Measurements from ENCODE around the gene IFNK.

GRCh38 chr9:27485158-27485557 lies 38.9 kb upstream of the IFNK start:
- TF ChIP-seq CTCF (IDR thresholded peaks at IDR 0.05; ENCODE audit: low read depth, low read length, poor library complexity, severe bottlenecking): no peak
- TF ChIP-seq EZH2phosphoT487 (IDR thresholded peaks at IDR 0.05; ENCODE audit: borderline replicate concordance, low read length): no peak

Measured in DOHH2 (cell line).